ENCODE measurements around the gene FBN2. TPM values are rescaled to one million over a fixed set of nuclear protein-coding genes. Genes with fewer than 3 reads are reported as not detected.
"Not testable (repeated sequence)": the region's sequence is repeated elsewhere in the genome, so short reads cannot be mapped to it uniquely, and the experiment has no call there.

Gene FBN2
- total RNA-seq, 1 donor from 2014 or later: 186 TPM

DNA sequence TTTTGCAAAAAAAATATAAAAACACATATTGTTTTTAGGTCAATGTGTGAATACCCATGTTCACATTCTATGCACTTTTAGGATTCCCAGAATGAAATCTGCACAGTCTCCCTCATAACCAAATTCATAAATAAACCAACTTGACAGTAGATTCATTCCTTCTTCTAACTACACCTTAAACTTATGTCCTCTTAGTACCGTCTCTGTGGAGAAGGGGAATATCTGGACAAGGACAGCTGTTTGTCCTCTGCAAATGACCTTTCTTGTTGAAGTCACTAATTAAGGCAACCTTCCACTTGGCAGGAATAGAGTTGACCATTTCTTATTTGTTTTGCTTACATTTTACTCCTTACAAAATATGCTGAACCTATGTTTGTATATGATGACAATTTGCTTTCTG lies 71.1 kb downstream of the FBN2 start:
- Mint-ChIP-seq H3K27me3 (no peaks in the 10 kb centered on the region), H3K9me3 (no peaks in the 10 kb centered on the region), H3K27ac (no peak overlapping the region), H3K4me1 (ENCODE audit: unreplicated experiment) (no peaks in the 10 kb centered on the region), H3K36me3 (peaks cover 28% of the 10 kb centered on the region), H3K4me3 (no peak overlapping the region)
- no peak for DNase-seq (ENCODE audit: extremely low spot score, unreplicated experiment)
- TF ChIP-seq, protein P1, sequence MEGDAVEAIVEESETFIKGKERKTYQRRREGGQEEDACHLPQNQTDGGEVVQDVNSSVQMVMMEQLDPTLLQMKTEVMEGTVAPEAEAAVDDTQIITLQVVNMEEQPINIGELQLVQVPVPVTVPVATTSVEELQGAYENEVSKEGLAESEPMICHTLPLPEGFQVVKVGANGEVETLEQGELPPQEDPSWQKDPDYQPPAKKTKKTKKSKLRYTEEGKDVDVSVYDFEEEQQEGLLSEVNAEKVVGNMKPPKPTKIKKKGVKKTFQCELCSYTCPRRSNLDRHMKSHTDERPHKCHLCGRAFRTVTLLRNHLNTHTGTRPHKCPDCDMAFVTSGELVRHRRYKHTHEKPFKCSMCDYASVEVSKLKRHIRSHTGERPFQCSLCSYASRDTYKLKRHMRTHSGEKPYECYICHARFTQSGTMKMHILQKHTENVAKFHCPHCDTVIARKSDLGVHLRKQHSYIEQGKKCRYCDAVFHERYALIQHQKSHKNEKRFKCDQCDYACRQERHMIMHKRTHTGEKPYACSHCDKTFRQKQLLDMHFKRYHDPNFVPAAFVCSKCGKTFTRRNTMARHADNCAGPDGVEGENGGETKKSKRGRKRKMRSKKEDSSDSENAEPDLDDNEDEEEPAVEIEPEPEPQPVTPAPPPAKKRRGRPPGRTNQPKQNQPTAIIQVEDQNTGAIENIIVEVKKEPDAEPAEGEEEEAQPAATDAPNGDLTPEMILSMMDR (conservative IDR thresholded peaks at IDR 0.05): no peak

DNA sequence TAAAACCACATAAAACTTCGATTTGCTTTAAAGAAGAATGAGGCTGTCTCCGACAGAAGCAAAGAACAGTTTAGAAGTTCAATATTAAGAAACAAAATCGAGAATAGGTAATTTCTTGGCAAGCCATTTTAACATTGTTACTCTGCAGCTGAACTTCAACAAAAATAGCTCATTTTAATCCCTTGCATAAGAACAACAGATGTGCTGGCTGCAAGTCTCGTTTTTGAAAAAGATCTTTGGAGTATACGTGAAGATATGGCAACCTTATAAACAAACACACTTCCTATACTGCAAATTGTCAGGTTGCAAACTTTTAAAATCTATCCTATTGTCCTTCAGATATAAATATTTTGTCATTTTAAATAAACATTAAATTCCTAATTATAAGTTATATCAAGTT lies 71.5 kb downstream of the FBN2 start:
- no peak overlapping the region for H3K27ac Mint-ChIP-seq
- H3K4me3 Mint-ChIP-seq: no peak overlapping the region
- H3K4me1 Mint-ChIP-seq (ENCODE audit: unreplicated experiment): no peaks in the 10 kb centered on the region
- no peaks in the 10 kb centered on the region for H3K27me3 Mint-ChIP-seq
- H3K9me3 Mint-ChIP-seq: no peaks in the 10 kb centered on the region
- TF ChIP-seq, protein P1 (conservative IDR thresholded peaks at IDR 0.05): no peak
- H3K36me3 Mint-ChIP-seq: peaks cover 30% of the 10 kb centered on the region
- no peak for DNase-seq (ENCODE audit: extremely low spot score, unreplicated experiment)

DNA sequence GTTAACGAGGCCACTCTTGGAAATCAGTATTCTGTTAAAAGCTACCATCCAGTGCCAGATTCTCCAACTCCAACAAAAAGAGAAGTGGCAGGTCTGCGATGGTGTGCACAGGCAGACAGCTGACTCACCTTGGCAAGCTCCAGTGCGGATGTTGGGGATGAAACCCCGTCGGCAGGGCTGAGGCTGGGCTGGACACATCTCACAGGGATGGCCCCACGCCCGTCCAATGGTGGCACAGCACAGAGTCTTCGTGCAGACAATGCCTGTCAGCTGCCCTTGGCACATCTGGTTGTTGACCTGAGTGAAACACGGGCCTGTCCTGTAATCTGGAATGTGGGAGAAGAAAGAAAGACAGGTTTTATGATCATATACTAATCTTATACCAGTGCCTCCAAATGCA lies 73.4 kb downstream of the FBN2 start:
- Mint-ChIP-seq H3K27me3 (no peaks in the 10 kb centered on the region), H3K4me3 (no peak overlapping the region), H3K4me1 (ENCODE audit: unreplicated experiment) (no peaks in the 10 kb centered on the region), H3K27ac (no peak overlapping the region), H3K36me3 (peaks cover 40% of the 10 kb centered on the region), H3K9me3 (no peaks in the 10 kb centered on the region)
- TF ChIP-seq, protein P1 (conservative IDR thresholded peaks at IDR 0.05): no peak
- no peak for DNase-seq (ENCODE audit: extremely low spot score, unreplicated experiment)

DNA sequence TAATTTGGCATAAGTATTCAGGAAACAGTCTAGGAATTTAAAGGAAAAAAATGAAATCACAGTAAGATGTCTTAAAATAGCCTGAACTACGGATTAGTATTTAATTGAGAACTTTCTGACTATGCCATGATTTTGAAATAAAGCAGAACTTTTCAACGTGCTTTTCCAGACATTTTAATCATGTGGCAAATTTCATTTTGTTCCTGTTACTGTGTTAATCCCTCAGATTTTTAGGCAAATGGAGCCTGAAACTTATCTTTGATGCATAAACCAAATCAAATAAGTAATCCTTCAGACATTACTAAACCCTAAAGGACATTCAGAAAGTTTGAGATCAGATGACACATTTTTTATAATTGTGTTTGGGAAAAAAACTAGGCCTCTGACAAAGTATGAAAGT lies 75.7 kb downstream of the FBN2 start:
- peaks cover 45% of the 10 kb centered on the region for H3K36me3 Mint-ChIP-seq

DNA sequence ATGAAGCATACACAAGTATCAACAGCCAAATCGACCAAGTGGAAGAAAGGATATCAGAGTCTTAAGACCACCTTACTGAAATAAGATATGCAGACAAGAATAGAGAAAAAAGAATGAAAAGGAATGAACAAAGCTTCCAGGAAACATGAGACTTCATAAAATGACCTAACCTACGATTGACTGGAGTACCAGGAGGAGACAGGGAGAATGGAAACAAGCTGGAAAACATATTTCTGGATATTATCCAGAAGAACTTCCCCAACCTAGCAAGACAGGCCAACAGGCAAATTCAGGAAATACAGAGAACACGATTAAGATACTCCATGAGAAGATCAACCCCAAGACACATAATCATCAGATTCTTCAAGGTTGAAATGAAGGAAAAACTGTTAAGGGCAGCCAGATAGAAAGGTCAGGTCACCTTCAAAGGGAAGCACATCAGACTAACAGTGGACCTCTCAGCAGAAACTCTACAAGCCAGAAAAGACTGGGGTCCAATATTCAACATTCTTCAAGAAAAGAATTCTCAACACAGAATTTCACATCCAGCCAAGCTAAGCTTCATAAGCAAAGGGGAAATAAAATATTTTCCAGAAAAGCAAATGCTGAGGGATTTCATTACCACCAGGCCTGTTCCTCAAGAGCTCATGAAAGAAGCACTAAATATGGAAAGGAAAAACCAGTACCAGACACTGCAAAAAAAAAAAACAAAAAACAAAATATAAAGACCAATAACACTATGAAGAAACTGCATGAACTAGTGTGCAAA lies 80.7 kb downstream of the FBN2 start:
- peaks cover 13% of the 10 kb centered on the region for H3K4me1 Mint-ChIP-seq (ENCODE audit: unreplicated experiment)
- peaks cover 12% of the 10 kb centered on the region for H3K9me3 Mint-ChIP-seq
- H3K27me3 Mint-ChIP-seq; DNase-seq (ENCODE audit: extremely low spot score, unreplicated experiment): not testable (repeated sequence)
- H3K36me3 Mint-ChIP-seq: peaks cover 60% of the 10 kb centered on the region
- peak overlapping the region; percentile 4 for H3K27ac Mint-ChIP-seq
- H3K4me3 Mint-ChIP-seq: peak overlapping the region; percentile 44

More for the DNA sequence above, 75.7 kb downstream of the FBN2 start:
- Mint-ChIP-seq H3K9me3 (peaks cover 7% of the 10 kb centered on the region), H3K4me1 (ENCODE audit: unreplicated experiment) (peaks cover 5% of the 10 kb centered on the region), H3K27ac (no peak overlapping the region), H3K27me3 (no peaks in the 10 kb centered on the region), H3K4me3 (no peak overlapping the region)
- DNase-seq (ENCODE audit: extremely low spot score, unreplicated experiment): no peak
- TF ChIP-seq, protein P1 (conservative IDR thresholded peaks at IDR 0.05): no peak

DNA sequence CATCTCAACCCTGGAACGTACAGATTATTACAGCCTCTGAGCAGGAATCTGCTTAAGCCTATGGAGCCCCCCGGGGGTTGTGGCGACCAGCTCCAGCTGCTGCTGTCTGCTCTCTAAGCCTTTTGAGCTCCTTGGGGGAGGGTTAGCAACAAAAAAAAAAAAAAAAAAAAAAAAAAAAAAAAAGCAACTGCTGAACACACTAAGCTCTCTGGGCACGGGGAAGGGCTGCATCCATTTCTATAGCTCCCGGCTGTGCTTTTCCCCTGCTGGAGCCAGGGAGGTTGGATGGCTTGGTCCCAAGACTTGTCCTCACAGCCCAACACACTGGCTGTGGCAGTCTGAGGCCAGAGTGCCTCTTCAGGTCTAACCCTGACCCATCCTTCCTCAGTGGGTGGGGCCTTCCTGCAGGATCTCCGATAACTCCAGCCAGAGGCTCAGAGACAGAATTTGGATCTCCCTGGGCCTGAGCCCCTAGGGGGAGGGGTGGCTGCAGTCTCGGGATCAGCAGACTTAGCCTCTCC lies 82.1 kb downstream of the FBN2 start:
- Mint-ChIP-seq H3K4me3 (no peak overlapping the region), H3K4me1 (ENCODE audit: unreplicated experiment) (peaks cover 13% of the 10 kb centered on the region), H3K36me3 (peaks cover 53% of the 10 kb centered on the region), H3K27me3 (no peaks in the 10 kb centered on the region), H3K9me3 (peaks cover 12% of the 10 kb centered on the region), H3K27ac (no peak overlapping the region)
- TF ChIP-seq, protein P1 (conservative IDR thresholded peaks at IDR 0.05): no peak
- DNase-seq (ENCODE audit: extremely low spot score, unreplicated experiment): no peak

Measured in type B pancreatic cell (in vitro differentiated cells).